Epithelial cell of esophagus (primary cell): ENCODE data around the gene BEGAIN.

Source experiments
- DNase-seq: peaks from one replicate; pipeline ENCODE4 v3.0.0; 2010; ENCODE audit warnings: low read depth
- H3K4me3 ChIP-seq: 2 replicates; pipeline ENCODE4 v1.5.1; 2011; ENCODE audit warnings: mild to moderate bottlenecking, low read length, control low read depth
- TF ChIP-seq, protein P1 (sequence below): IDR thresholded peaks from 2 replicates; pipeline ENCODE4 v1.5.1; 2011; ENCODE audit warnings: low read depth, mild to moderate bottlenecking, low read length, control low read depth, inconsistent platforms; ENCODE audit not compliant: insufficient read depth; ENCODE audit errors: missing control alignments

Gene BEGAIN

DNA sequence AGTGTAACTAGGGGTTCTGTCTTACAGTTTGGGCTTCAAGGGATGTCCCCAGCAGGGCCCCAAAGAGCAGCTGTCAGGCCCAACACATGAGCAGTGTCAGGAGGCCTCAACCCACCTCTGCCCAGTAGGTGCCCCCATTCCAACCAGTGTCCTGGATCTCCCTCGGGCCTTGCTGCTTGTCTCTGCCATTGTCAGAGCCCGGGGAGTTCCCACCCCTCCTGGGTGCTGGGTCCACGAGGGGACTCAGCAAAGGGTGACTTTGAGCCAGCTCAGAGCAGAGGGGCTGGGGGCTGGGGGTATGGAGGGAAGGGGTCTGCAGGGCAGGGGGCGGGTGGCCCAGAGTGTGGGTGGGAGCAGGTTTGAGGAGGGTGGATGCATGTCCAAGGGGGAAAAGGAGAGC, 18.0 kb upstream of the BEGAIN start:
- no peak for DNase-seq
- H3K4me3 ChIP-seq, result no peak overlapping the region
- TF ChIP-seq, protein P1, sequence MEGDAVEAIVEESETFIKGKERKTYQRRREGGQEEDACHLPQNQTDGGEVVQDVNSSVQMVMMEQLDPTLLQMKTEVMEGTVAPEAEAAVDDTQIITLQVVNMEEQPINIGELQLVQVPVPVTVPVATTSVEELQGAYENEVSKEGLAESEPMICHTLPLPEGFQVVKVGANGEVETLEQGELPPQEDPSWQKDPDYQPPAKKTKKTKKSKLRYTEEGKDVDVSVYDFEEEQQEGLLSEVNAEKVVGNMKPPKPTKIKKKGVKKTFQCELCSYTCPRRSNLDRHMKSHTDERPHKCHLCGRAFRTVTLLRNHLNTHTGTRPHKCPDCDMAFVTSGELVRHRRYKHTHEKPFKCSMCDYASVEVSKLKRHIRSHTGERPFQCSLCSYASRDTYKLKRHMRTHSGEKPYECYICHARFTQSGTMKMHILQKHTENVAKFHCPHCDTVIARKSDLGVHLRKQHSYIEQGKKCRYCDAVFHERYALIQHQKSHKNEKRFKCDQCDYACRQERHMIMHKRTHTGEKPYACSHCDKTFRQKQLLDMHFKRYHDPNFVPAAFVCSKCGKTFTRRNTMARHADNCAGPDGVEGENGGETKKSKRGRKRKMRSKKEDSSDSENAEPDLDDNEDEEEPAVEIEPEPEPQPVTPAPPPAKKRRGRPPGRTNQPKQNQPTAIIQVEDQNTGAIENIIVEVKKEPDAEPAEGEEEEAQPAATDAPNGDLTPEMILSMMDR, result no peak

DNA sequence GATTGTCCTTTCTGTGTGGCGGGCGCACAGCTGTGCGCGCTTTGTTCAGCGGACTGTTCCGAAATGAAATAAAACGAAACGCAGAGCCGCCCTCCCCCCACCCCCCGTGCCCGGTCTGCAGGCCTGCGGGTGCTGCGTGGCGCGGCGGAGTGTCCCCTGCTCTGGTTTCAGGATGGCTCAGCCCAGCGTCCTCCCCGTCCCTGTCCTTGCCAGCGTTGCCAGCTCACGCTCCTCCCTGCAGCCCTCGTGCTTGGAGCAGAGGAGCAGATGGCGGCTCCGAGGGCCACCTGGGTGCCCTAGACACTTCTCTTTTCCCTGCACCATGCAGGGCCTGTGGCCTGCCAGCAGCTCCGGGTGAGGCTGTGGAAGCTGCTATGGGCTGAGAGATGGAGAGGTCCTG, 17.5 kb upstream of the BEGAIN start:
- TF ChIP-seq, protein P1, result no peak

DNA sequence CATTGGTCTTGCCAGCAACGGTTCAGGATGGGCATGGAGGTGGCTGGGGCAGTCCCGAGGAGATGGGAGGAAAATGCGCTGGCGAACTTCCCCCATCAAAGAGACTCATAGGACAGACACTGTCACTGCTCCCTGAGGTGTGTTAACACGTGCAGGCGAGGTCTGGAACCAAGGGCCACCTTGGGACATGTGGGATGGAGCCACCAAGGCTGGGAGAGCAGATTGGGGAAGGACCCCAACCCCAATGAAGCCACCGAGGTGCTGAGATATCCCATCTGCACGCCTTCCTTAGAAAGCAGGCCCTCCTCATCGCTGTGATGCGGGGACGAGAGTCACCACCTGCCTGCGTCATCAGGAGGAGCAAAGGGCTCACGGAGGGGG, 16.9 kb upstream of the BEGAIN start:
- DNase-seq, result no peak
- no peak overlapping the region for H3K4me3 ChIP-seq
- TF ChIP-seq, protein P1, result no peak

More for the DNA sequence above, 17.5 kb upstream of the BEGAIN start:
- no peak for DNase-seq
- H3K4me3 ChIP-seq, result no peak overlapping the region

DNA sequence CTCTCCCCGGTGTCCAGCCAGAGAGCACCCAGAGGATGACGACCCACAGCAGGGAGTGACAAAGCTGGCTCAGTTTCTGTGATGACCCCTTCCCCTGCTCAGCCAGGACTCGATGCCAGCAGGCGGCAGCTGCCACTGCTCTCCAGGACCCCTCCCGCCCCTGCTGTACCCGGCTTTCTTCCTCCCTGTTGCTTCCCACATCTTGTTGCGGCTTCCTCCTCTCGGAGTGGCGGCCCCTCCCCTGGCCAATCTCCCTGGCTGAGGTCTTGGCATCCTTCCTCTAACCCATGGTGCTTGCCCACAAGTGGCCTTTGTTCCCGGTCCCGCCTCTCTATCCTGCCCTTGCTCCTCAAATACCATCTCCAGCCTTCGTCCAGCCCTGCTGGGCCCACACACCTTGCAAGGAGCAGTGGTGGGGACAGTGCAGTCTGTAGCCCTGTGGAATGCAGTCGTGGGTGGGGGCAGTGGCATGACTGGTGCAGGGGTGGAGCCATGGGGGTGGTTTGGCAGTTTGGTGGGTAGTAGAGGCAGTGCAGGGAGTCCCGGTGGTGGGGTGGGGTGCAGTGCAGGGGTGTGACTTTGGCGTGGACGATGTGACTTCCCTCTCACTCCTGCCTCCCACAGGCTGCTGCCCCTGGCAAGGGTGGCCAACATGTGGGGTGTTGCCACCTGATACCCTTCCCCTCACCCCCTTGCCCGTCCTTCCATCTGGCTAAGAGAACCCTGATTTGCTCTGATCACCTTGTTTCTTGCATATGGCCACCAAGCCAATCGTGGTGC, 16.3 kb upstream of the BEGAIN start:
- DNase-seq, result no peak
- H3K4me3 ChIP-seq, result no peak overlapping the region
- TF ChIP-seq, protein P1, result no peak

DNA sequence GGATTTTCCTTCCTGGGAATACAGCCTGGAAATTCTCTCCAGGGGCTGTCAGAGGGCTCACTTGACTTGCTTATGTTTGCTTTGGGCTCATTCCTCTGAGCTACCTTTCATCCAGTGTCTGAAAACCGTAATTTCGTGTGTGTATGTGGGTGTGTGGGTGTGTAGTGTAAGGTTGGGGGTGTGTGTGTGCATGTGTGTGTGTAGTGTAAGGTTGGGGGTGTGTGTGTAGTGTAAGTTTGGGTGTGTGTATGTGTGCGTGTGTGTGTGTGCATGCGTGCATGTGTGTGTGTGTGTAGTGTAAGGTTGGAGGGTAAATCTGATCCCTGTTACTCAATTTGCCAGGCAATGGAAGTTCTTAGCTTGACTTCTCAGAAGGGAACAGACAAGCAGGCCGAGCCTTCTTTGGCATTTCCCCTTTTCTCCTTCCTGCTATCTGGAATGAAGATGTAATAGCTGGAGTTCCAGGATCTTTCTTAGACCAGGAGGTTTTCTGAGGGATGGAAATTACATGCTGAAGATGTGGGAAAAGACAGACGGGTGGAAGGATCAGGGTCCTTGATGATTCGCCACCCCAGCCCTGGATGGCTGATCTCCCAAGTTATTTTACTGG, 15.5 kb upstream of the BEGAIN start:
- no peak for DNase-seq
- TF ChIP-seq, protein P1, result no peak
- H3K4me3 ChIP-seq, result no peak overlapping the region

DNA sequence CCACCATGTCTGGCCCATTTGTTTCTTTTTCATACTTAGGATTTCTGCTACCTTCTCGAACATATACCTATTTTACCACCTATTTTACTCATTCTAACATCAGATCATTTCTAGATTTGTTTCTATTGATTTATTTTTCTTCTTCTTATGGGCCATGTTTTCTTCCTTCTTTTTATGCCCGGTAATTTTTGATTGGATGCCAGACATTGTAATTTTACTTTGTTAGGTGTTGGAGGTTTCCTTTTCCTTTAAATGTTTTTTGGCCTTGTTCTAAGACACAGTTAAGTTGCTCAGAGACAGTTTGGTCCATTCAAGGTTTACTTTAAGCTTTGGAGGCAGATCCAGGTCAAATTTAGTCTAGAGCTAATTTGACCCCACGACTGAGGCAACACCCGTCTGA, 14.7 kb upstream of the BEGAIN start:
- H3K4me3 ChIP-seq, result no peak overlapping the region
- DNase-seq, result no peak
- TF ChIP-seq, protein P1, result no peak
